Measurements from ENCODE around the gene SLC39A11. TPM values are rescaled to one million over a fixed set of nuclear protein-coding genes. Genes with fewer than 3 reads are reported as not detected.

SLC39A11 gene
- total and polyA plus RNA-seq, 12 donors, result 7.0 to 91.4 (median 22.7) TPM

DNA sequence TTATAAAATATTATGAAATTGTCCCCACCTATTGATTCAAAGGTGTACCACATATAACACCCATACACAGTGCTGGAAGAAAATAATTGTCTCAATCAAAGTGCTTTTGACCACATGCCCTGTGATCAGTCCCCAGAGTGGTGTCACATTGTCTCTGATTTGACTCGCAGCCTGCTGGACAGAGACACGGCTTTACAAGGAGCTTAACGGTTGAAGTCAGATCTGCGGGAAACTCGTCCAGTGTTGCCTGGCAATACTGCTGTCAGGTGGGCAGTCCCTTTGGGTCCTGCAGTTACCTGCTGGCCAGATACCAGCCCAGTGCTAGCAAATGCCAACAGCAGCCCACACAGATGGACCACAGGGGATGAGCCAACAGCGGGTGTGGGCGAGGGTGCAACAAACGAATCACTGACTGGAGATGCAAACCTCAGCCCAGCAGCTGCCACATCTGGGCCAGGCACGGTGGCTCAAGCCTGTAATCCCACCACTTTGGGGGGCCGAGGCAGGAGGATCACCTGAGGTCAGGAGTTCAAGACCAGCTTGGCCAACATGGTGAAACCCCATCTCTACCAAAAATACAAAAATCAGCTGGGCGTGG is 46.2 kb upstream of the SLC39A11 start:
- H3K4me3 ChIP-seq, result no peak overlapping the region
- no peak for DNase-seq

DNA sequence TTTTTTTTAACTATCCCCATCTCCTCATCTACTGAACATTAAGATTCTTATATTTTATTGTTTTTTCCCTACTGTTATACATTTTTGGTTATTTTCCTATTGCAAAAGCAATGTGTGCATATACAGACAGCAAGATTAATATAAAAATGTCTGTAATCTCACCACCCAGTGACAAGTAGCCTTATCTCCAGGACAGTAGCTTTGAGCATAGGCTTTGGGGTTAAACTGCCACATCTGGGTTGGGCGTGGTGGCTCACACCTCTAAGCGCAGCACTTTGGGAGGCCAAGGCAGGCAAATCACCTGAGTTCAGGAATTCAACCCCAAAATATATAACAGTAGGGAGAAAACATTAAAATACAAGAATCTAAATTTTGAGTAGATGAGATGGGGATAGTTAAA is 44.9 kb upstream of the SLC39A11 start:
- no peaks in the 10 kb centered on the region for H3K4me1 ChIP-seq (replicated peaks in 1 of 2)
- 91 to 94% (median 93%) methylated on average over 2 of the region's 2 CpGs for WGBS, 4 donors
- intact Hi-C loops (cut with DNase I), result no loop called here

More for the DNA sequence above, 46.2 kb upstream of the SLC39A11 start:
- Histone ChIP-seq H3K9me3 (replicated peaks in 1 of 3) (no peaks in the 10 kb centered on the region), H3K27me3 (no peaks in the 10 kb centered on the region), H3K36me3 (replicated peaks in 1 of 2) (no peaks in the 10 kb centered on the region), H3K4me1 (replicated peaks in 1 of 2) (no peaks in the 10 kb centered on the region), H3K27ac (no peak overlapping the region)
- TF ChIP-seq, protein P1, sequence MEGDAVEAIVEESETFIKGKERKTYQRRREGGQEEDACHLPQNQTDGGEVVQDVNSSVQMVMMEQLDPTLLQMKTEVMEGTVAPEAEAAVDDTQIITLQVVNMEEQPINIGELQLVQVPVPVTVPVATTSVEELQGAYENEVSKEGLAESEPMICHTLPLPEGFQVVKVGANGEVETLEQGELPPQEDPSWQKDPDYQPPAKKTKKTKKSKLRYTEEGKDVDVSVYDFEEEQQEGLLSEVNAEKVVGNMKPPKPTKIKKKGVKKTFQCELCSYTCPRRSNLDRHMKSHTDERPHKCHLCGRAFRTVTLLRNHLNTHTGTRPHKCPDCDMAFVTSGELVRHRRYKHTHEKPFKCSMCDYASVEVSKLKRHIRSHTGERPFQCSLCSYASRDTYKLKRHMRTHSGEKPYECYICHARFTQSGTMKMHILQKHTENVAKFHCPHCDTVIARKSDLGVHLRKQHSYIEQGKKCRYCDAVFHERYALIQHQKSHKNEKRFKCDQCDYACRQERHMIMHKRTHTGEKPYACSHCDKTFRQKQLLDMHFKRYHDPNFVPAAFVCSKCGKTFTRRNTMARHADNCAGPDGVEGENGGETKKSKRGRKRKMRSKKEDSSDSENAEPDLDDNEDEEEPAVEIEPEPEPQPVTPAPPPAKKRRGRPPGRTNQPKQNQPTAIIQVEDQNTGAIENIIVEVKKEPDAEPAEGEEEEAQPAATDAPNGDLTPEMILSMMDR (IDR thresholded peaks at IDR 0.05), result no peak
- TF ChIP-seq POLR2A (IDR thresholded peaks at IDR 0.05), result no peak
- WGBS, 4 donors, result 74 to 83% (median 80%) methylated on average over 10 to 11 of the region's 11 CpGs
- intact Hi-C loops (cut with DNase I), result no loop called here

DNA sequence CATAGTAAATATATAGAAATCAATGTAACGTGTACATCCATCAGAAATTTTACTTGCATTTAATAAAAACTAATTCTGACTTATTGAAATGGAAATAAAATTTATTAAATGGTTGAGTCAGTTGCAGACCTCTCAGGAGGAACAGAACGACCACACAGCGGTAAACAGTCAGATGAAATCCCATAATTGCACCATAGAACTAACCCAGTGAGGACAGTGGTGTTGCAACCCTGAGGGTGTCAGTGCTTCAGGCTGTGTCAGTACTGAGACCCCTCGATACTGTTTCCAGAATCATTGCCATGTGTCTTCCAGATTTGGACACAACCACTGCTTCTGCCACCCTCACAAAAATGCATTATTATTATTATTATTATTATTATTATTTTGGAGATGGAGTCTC is 43.3 kb upstream of the SLC39A11 start:
- intact Hi-C loops (cut with DNase I), result no loop called here
- no peak for DNase-seq
- WGBS, 4 donors, result 79 to 87% (median 82%) methylated on average over 4 of the region's 4 CpGs

More for the DNA sequence above, 44.9 kb upstream of the SLC39A11 start:
- no peak for DNase-seq
- Histone ChIP-seq H3K9me3 (replicated peaks in 1 of 3) (no peaks in the 10 kb centered on the region), H3K36me3 (replicated peaks in 1 of 2) (no peaks in the 10 kb centered on the region), H3K27me3 (no peaks in the 10 kb centered on the region), H3K4me3 (no peak overlapping the region), H3K27ac (no peak overlapping the region)
- no peak for TF ChIP-seq POLR2A (IDR thresholded peaks at IDR 0.05)
- TF ChIP-seq, protein P1 (IDR thresholded peaks at IDR 0.05), result no peak

DNA sequence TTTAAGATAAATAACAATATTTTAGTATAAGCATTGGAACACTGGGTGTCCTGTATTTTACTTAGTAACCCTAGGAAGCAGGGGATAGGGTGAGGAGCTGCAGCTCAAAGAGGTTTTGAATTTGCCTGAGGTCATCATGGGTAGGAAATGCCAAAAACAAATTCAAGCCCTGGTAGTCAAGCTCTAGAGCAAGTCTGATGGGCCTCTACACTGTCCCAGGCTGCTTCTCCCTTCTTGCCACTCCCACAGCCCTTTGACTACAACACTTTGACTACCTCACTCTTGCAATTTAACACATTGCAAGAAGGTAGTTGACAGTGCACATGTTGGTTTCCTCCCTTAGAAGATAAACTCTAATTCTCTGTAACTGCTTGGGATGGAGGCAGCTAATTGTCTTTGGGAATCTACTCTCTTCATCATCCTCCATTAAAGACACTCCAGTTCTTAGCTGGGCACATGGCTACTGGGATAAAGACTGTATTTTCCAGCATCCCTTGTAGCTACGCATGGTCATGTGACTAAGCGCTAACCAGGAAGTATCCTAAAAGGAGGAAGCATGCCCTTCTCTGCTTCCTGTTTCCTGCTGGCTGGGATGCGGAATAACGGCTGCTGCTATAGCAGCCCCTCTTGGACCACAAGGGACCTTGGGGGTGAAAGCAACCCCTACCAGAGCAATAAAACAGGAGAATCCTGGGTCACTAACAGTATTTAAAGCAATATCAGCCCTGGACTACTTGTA is 41.6 kb upstream of the SLC39A11 start:
- intact Hi-C loops (cut with DNase I), result no loop called here
- 43 to 53% (median 46%) methylated on average over 4 of the region's 4 CpGs for WGBS, 4 donors
- DNase-seq, result no peak
- no peak for TF ChIP-seq POLR2A (IDR thresholded peaks at IDR 0.05)
- TF ChIP-seq, protein P1 (IDR thresholded peaks at IDR 0.05), result no peak
- H3K4me1 ChIP-seq (replicated peaks in 1 of 2), result no peaks in the 10 kb centered on the region
- H3K9me3 ChIP-seq (replicated peaks in 1 of 3), result no peaks in the 10 kb centered on the region
- H3K36me3 ChIP-seq (replicated peaks in 1 of 2), result no peaks in the 10 kb centered on the region
- H3K4me3 ChIP-seq, result no peak overlapping the region
- no peak overlapping the region for H3K27ac ChIP-seq
- H3K27me3 ChIP-seq, result no peaks in the 10 kb centered on the region

More for the DNA sequence above, 43.3 kb upstream of the SLC39A11 start:
- Histone ChIP-seq H3K36me3 (replicated peaks in 1 of 2) (no peaks in the 10 kb centered on the region), H3K27me3 (no peaks in the 10 kb centered on the region), H3K4me1 (replicated peaks in 1 of 2) (no peaks in the 10 kb centered on the region), H3K27ac (no peak overlapping the region), H3K9me3 (replicated peaks in 1 of 3) (no peaks in the 10 kb centered on the region), H3K4me3 (no peak overlapping the region)
- TF ChIP-seq, protein P1 (IDR thresholded peaks at IDR 0.05), result no peak
- TF ChIP-seq POLR2A (IDR thresholded peaks at IDR 0.05), result no peak
